GM04504 (cell line): ENCODE measurements around the gene SH3GLB2.
A peak's percentile ranks its signal among the peaks of the same experiment; 100 is the strongest.
"Not testable (repeated sequence)": the region's sequence is repeated elsewhere in the genome, so short reads cannot be mapped to it uniquely, and the experiment has no call there.

ENCODE experiments used
- DNase-seq: peaks from one replicate; pipeline ENCODE4 v3.0.0-alpha.2; 2012; ENCODE audit warnings: low read depth

The SH3GLB2 gene

GRCh38 chr9:129053020-129053419, 24.9 kb upstream of the SH3GLB2 start:
- no peak for DNase-seq

- DNase-seq = no peak
Observed at GRCh38 chr9:129052592-129052991, 24.5 kb upstream of the SH3GLB2 start.

- DNase-seq = no peak
Observed at GRCh38 chr9:129042016-129042415, 13.9 kb upstream of the SH3GLB2 start.

- DNase-seq = no peak
Observed at GRCh38 chr9:129040113-129040643, 12.0 kb upstream of the SH3GLB2 start.

GRCh38 chr9:129038109-129038852, 10.2 kb upstream of the SH3GLB2 start:
- DNase-seq = no peak

- no peak for DNase-seq
Observed at GRCh38 chr9:129037767-129038098, 9.6 kb upstream of the SH3GLB2 start.

GRCh38 chr9:129036923-129037766, 9.0 kb upstream of the SH3GLB2 start:
- no peak for DNase-seq

- DNase-seq = peak; percentile 98
Observed at GRCh38 chr9:129036241-129036922, 8.3 kb upstream of the SH3GLB2 start, which contains the start of gene MIGA2. TSS of gene MIGA2 (plus strand) at chr9:129036626. CDS start at chr9:129040595, 3,969 bp downstream.

- not testable (repeated sequence) for DNase-seq
Observed at GRCh38 chr9:129035838-129036237, 7.7 kb upstream of the SH3GLB2 start.

GRCh38 chr9:129033216-129033615, 5.1 kb upstream of the SH3GLB2 start:
- DNase-seq = no peak

- DNase-seq = no peak
Observed at GRCh38 chr9:129032541-129033159, 4.5 kb upstream of the SH3GLB2 start.

GRCh38 chr9:129031514-129031913, 3.4 kb upstream of the SH3GLB2 start:
- DNase-seq = no peak

- DNase-seq = no peak
Observed at GRCh38 chr9:129030191-129030590, 2.1 kb upstream of the SH3GLB2 start.

- DNase-seq = no peak
Observed at GRCh38 chr9:129027685-129028191, 393 bp downstream of the SH3GLB2 start.

- no peak for DNase-seq
Observed at GRCh38 chr9:129027224-129027684, 877 bp downstream of the SH3GLB2 start.

GRCh38 chr9:129026442-129027223, 1.5 kb downstream of the SH3GLB2 start:
- no peak for DNase-seq

- no peak for DNase-seq
Observed at GRCh38 chr9:129023908-129024233, 4.3 kb downstream of the SH3GLB2 start.

GRCh38 chr9:129023036-129023907, 4.9 kb downstream of the SH3GLB2 start:
- DNase-seq = peak; percentile 73

GRCh38 chr9:129022037-129022436, 6.1 kb downstream of the SH3GLB2 start:
- DNase-seq = no peak

- no peak for DNase-seq
Observed at GRCh38 chr9:129021091-129021490, 7.0 kb downstream of the SH3GLB2 start.
